HG03108 (cell line): ENCODE results near the gene TNP2.

Experiments used
- ATAC-seq: cut with Tn5 transposase; IDR thresholded peaks from one replicate; pipeline ENCODE4 v1.9.1; 2021; ENCODE audit warnings: moderate library complexity; ENCODE audit not compliant: unreplicated experiment

TNP2 gene

DNA sequence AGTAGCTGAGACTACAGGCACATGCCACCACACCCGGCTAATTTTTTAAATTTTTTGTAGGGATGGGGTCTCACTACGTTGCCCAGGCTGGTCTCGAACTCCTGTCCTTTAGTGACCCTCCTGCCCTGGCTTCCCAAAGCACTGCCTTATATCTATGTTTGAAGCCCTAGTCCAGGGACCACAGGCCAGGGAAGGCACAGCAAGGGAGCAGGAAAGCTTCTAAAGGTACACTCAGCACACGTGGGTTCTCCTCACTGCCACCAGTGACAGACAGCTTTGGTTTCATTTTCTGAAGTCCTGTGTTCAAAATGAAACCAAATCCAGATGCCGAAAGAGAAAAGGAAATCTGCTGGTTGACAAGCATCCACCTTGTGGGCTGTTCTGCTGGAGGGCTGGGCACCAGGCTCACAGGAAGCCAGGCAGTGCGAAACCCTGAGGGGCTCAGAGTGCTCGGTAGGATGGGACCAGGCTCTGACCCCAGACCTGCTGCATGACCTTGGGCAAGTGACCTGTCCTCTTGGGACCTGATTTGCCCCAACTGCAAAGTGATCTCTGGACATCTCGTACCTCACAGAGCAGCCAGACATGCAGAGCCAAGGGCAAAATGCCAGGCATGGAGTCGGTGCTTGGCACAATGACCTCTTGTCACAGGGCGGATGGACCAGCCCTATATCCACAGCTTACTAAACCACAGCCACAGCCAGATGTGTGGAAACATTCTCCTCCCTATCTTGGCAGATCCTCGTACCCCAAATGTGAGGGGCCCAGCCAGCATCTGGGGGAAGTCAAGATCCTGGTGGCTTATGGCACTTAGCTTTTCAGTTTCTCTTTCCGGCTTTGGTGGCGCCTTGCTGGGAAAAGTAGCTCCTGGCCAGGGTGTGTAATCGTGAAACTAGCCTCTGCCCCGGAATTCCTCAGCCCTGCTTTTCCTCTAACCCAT, 10.3 kb downstream of the TNP2 start:
- no peak for ATAC-seq

DNA sequence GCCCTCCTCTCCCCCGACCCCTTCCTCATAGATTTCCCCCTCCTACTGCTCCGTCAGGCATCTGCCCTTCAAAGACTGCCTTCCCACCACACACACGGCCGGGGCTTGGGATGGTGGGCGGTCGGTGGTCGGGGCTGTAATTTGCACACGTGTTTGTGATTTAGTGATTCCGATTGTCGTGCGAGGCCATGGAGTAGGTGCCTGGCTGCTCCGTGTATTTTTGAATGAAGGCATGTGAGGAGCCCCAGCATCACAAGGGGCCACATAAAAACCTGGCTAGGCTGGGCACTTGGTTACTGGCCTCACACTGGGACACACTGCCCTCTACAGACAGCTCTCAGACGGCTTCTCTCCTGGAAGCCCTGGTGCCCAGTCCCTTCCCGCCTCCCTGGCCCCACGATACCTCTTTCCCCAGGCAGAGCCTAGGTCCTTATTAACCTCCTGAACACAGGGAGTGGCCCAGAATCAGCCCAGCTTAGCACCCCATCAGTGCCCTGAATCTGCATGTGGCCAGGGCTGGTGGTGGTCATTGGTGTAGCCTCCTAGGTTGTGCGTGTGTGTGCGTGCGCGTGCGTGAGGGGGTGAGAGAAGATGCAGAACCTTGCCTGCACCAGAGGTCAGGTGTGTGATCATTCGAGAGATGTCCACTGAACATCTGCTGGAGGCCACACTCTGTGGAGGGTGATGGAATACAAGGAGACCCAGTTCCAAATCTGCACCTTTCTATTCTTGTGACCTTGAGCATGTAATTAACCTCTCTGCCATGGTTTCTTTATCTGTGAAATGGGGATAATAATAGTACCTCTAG, 11.8 kb downstream of the TNP2 start:
- no peak for ATAC-seq

DNA sequence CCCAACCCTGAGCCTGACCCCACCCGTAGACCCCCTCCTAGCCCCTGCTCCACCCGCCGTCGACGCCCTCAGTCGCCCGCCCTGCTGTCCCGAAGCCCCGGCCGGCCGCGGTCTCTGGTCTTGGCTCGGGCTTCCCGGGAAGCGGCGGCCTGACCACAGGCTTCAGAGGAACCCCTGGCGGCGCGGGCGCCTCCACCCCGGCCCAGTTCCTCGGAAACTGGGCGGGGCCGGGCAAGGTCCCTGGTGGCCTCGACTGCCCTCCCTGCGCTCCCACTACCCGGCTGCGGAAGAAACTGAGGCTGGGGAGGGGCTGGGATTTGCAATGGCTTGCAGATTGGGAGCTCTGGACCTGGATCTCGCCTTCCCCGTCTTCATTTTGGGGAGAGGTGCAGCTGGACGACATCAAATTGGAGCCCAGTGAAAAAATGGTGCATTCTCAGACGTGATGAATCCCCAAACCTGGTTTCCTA, 12.4 kb downstream of the TNP2 start:
- ATAC-seq = no peak

GRCh38 chr16:11255737-11256660, 13.1 kb downstream of the TNP2 start, which contains the start of gene SOCS1:
SOCS1 (minus strand) TSS chr16:11256204; CDS start chr16:11255478, 726 bp downstream.
- peak; percentile 42 for ATAC-seq

GRCh38 chr16:11254913-11255736, 14.0 kb downstream of the TNP2 start:
- no peak for ATAC-seq

DNA sequence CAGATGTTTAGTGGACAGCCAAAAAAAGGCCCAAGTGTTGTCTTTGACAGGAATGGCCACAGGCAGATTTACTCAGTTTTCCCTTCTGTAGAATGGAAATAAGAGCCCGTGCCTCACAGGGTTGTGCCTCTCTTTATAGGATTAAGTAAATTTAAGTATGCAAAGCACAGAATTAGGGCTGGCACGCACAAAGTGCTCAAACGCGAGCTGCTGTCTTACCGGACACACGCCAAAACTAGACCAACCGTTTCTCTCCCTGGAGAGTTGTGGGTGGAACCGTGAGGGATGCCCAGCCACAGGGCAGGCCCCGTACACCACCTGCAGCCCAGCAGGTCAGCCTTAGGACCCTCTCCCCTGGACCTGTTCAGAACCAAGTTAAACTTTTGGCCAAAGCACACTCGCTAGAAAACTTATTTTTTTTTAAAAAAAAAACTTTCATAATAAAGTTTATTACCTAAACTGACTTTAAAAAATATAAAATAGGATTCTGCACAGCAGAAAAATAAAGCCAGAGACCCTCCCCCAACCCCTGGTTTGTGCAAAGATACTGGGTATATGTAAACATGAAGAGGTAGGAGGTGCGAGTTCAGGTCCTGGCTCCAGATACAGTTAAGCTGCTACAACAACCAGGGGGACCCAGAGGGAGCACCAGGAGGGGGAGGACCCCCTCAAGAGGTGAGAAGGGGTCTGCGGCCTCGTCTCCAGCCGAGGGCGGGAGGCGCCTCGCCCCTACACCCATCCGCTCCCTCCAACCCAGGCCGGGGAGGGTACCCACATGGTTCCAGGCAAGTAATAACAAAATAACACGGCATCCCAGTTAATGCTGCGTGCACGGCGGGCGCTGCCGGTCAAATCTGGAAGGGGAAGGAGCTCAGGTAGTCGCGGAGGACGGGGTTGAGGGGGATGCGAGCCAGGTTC, 14.9 kb downstream of the TNP2 start:
- ATAC-seq = no peak

GRCh38 chr16:11253009-11253994, 15.8 kb downstream of the TNP2 start:
- no peak for ATAC-seq

GRCh38 chr16:11252482-11252931, 16.6 kb downstream of the TNP2 start:
- ATAC-seq = no peak

DNA sequence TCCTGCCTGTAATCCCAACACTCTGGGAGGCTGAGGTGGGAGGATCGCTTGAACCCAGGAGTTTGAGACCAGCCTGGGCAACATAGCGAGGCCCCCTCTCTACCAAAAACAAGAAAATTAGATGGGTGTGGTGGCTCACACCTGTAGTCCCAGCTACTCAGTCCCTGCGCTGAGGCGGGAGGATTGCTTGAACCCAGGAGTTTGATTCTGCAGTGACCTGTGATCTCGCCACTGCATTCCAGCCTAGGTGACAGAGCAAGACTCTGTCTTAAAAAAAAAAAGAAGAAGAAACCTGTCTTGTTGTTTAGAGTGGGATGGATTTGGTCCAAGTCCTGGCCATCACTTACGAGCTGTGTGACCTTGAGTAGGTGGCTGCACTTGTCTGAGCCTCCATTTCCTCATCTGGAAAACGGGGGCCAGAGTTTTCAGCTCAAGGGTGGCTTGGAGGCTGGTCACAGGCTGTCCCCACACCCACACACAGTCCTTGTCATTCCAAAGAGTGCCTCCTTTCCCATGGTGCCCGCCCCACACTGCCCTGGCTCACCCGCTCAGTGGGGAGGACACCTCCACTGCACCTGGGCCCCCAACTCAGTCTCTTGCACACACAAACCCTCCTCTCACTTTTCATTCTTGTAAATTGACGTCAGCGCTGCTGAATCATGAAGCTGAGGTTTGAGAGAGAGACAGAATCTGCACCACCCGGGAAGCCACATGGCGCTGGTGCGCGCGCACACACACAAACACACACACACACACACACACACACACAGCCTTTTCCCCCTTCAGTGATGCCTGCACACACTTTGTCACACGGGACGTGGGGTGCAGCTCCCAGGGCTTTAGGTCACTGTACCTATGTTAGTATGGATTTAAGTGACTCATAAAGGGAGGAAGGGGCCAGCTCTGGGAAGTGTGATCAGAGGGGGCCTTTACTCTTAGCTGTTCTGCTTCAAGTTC, 17.3 kb downstream of the TNP2 start:
- no peak for ATAC-seq

DNA sequence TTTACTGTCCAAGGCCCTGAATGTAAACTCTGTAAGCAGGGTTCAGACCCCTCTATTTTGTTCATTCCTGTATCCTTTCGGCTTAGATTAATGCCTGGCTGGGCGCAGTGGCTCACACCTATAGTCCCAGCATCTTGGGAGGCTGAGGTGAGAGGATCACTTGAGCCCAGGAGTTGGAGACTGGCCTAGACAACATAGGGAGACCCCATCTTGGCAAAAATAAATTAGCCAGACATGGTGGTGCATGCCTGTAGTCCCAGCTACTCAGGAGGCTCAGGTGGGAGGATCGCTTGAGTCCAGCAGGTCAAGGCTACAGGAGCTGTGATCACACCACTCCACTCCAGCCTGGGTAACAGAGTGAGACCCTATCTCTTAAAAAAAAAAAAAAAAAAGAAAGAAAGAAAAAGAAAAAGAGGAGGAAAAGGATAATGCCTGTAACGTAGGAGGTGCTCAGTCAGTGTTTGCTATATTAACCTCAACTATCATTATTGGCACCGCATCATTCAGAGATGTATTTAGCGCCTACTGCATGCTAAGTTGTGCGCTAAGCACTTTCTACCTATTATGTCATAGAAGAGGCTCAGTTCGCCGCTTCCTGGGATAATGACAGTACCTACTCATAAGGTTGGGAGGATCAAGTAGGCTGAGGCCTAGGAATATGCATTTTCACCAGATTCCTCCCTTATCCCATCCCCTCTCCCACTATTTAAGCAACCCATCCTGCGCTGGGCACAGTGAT, 18.2 kb downstream of the TNP2 start:
- ATAC-seq = no peak

- ATAC-seq = no peak
These were observed 18.9 kb downstream of the TNP2 start for GRCh38 chr16:11250091-11250785.

GRCh38 chr16:11249233-11250061, 19.7 kb downstream of the TNP2 start:
- ATAC-seq = no peak

DNA sequence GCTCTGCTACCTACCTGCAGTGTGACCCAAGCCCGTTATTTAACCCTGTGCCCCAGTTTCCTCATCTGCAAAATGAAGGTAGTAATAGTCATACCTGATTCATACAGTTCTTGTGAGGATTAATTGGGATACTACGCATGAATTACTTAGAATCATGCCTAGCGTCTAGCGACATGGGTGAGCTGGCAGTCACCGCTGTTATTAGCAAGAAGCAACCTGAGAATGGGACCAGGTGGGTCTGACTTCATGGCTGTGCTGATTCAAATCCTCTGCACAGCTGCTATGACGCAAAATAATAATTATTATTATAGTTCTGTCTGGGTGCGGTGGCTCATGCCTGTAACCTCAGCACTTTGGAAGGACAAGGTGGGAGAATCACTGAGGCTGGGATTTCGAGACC, 21.0 kb downstream of the TNP2 start:
- no peak for ATAC-seq

DNA sequence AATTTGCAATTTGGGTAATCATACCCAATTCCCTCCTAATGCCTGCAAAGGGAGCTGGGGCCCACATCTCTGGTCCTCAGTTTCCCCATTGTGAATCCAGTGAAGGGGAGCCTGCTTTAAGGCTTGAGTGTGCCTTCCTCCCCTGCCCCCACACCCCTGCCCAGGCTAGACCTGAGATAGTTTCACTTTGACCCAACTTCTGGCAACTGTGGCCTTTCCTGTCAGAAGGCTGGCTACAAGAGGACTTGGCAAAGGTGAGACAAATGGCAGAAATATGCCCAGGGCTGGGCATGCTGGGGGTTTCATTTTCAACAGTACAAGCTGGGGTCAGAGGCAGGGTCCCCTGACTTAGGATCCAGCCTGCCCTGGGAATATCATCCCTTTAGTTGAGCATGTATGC, 23.1 kb downstream of the TNP2 start:
- ATAC-seq = no peak
